BJ (cell line): ENCODE data around the gene NFYA. TPM values are rescaled to one million over a fixed set of nuclear protein-coding genes. Genes with fewer than 3 reads are reported as not detected.

Experiments
- CTCF ChIA-PET: fragments of 350-600 bp; formaldehyde crosslinking; extraction: SDS; loops from one replicate; lab custom pipeline; 2021; ENCODE audit warnings: antibody characterized with exemption, inconsistent platforms; lab: Yijun Ruan, JAX
- POLR2A ChIA-PET: fragments of 300-600 bp; sonication (Branson Sonifier 250); formaldehyde crosslinking; extraction: SDS; loops from one replicate; lab custom pipeline; 2021; ENCODE audit warnings: antibody characterized with exemption; lab: Charles Lee
- DNase-seq: peaks from one replicate; pipeline ENCODE4 v3.0.0-alpha.2; 2011; ENCODE audit warnings: low read depth
- H3K27me3 ChIP-seq: 2 replicates; pipeline ENCODE4 v1.6.0; 2011; ENCODE audit warnings: low read length; ENCODE audit not compliant: control insufficient read depth, insufficient read depth
- H3K36me3 ChIP-seq: 2 replicates; pipeline ENCODE4 v1.5.1; 2011; ENCODE audit warnings: low read length; ENCODE audit not compliant: control insufficient read depth, insufficient read depth
- H3K4me3 ChIP-seq: 2 replicates; pipeline ENCODE4 v1.5.1; 2011; ENCODE audit warnings: low read depth, mild to moderate bottlenecking, control low read depth, low read length
- polyA plus RNA-seq: library from polyadenylated mRNA; depleted of rRNA; stranded (reverse); fragments of >200 nt; gene quantifications from 2 replicates; pipeline ENCODE4 v1.2.3, GENCODE V29; 2011
- TF ChIP-seq, protein P1 (sequence below): IDR thresholded peaks from 2 replicates; pipeline ENCODE4 v1.5.1; 2011; ENCODE audit warnings: low read depth, mild to moderate bottlenecking, control low read depth, inconsistent platforms, low read length, moderate library complexity; ENCODE audit not compliant: insufficient read depth

Gene NFYA
- polyA plus RNA-seq, 1 experiment = 7.6 TPM

DNA sequence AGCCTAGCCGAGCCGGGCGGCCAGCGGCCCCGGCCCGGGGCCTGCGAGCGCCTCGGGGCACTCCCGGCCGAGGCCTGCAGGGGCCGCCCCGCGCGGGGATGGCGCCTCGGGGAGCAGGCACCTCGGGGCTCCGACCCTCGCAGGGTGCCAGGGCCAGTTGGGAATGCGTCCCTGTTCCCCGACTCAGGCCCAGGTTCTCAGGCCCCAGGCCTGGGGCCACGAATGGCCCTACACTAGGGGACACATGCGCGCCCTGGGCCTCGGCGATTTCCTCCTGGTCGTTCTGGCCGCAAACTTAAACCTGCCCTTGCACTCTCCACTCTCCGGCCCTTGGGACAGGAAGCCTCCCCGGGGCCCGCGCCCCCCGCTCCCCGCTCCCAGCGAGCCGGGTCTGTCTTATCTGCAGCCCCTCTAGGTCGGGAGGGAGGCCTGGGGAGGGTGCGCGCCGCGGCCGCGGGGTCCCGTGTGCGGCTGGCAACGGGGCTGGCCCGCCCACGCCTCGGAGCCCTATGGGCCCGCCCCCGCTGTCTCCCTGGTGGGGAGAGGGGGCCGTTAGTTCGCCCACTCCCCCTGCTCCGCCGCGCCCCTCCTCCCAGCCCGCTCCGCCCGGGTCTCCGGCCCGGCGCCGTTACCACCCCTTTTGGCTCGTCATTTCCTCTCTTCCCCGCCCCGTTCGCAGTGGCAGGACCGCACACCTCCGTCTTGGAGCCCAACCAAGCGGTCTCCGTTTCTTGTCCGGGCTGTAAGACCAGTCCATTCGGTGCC is 611 bp downstream of the NFYA start:
- ChIA-PET POLR2A (no interaction called here), CTCF (interaction anchor here (0.6 kb wide), 1 partner anchor 1237 kb away, joined by 4 read pairs; no protein-coding TSS in a partner anchor)
- no peak for DNase-seq
- H3K36me3 ChIP-seq = no peaks in the 10 kb centered on the region
- peak overlapping the region; percentile 92 for H3K4me3 ChIP-seq
- TF ChIP-seq, protein P1, sequence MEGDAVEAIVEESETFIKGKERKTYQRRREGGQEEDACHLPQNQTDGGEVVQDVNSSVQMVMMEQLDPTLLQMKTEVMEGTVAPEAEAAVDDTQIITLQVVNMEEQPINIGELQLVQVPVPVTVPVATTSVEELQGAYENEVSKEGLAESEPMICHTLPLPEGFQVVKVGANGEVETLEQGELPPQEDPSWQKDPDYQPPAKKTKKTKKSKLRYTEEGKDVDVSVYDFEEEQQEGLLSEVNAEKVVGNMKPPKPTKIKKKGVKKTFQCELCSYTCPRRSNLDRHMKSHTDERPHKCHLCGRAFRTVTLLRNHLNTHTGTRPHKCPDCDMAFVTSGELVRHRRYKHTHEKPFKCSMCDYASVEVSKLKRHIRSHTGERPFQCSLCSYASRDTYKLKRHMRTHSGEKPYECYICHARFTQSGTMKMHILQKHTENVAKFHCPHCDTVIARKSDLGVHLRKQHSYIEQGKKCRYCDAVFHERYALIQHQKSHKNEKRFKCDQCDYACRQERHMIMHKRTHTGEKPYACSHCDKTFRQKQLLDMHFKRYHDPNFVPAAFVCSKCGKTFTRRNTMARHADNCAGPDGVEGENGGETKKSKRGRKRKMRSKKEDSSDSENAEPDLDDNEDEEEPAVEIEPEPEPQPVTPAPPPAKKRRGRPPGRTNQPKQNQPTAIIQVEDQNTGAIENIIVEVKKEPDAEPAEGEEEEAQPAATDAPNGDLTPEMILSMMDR = peak; percentile 25; the same call in 1 of the 2 replicates
- no peaks in the 10 kb centered on the region for H3K27me3 ChIP-seq

DNA sequence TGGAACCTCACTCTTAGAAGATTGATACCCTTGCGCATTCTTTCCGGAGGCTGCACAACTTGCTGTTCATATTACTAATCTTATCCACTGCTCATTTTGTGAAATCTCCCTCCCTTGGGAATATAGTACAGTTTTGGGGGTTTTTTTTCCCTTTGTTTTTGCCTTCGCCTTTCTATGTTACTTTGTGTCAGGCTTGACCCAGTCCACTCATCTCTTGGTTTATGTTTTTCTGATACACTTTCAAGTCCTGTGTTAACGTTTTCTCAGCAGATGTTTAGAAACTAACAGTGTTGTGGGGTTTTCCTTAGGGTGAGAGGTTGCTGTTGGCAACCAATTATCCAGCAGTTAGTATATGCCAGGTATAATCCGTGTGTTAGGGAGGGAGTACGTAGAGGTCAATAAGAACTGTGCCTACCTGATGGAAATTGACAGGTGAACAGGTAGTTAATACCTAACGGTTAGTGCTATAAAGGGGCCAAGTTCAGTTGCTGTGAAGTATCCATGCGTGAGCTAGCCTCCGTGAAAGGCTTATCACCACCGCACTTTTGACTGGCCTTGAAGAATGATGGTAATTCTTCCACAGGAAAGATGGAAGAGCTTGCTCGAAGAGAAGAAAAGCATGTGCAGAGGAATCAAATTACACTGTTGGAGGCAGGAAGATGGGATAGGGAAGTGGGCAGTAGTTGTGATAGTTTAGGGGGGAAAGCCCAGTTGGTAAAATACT is 1.4 kb downstream of the NFYA start:
- DNase-seq = no peak
- TF ChIP-seq, protein P1 = no peak
- H3K4me3 ChIP-seq = peak overlapping the region; percentile 92
- ChIA-PET CTCF (interaction anchor here (0.7 to 1.1 kb wide), 2 partner anchors 52 to 246 kb away, joined by 3 read pairs; no protein-coding TSS in a partner anchor), POLR2A (no interaction called here)
- H3K27me3 ChIP-seq = no peaks in the 10 kb centered on the region
- H3K36me3 ChIP-seq = no peaks in the 10 kb centered on the region

DNA sequence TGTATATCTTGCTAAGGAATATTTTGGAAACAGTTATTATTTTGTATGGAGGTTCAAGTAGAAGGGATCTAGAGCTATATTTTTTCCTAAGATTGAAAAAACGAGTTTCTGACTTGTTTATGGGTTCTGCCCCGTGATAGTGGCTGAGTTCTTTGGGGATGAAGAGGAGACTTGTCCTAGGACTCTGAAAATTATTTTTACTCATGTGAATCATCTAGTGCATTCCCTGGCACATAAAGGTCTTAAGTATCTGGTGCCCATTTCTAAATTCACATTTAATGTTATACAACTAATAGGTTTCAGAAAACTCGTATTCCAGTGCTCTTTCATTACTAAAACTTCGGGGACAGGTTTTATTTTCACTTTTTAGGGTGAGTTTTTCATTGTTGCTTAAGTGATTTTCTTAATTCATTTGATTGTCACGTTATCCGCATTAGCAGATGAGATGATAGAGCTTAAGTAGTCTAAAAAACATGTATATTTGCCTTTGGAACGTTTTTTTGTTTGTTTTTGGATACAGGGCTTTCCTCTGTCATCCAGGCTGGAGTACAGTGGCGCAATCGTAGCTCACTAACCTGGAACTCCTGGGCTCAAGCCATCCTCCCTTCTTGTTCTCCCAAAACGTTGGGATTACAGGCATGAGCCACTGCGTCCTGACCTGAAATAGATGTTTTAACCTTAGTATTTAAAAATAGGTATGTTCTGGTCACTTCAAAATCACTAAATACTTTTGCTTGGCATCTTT is 2.1 kb downstream of the NFYA start:
- H3K27me3 ChIP-seq = no peaks in the 10 kb centered on the region
- TF ChIP-seq, protein P1 = no peak
- no peaks in the 10 kb centered on the region for H3K36me3 ChIP-seq
- no peak for DNase-seq
- H3K4me3 ChIP-seq = peak overlapping the region; percentile 92
- ChIA-PET POLR2A (no interaction called here), CTCF (interaction anchor here (1.1 kb wide), 1 partner anchor 52 kb away, joined by 3 read pairs; no protein-coding TSS in a partner anchor)

DNA sequence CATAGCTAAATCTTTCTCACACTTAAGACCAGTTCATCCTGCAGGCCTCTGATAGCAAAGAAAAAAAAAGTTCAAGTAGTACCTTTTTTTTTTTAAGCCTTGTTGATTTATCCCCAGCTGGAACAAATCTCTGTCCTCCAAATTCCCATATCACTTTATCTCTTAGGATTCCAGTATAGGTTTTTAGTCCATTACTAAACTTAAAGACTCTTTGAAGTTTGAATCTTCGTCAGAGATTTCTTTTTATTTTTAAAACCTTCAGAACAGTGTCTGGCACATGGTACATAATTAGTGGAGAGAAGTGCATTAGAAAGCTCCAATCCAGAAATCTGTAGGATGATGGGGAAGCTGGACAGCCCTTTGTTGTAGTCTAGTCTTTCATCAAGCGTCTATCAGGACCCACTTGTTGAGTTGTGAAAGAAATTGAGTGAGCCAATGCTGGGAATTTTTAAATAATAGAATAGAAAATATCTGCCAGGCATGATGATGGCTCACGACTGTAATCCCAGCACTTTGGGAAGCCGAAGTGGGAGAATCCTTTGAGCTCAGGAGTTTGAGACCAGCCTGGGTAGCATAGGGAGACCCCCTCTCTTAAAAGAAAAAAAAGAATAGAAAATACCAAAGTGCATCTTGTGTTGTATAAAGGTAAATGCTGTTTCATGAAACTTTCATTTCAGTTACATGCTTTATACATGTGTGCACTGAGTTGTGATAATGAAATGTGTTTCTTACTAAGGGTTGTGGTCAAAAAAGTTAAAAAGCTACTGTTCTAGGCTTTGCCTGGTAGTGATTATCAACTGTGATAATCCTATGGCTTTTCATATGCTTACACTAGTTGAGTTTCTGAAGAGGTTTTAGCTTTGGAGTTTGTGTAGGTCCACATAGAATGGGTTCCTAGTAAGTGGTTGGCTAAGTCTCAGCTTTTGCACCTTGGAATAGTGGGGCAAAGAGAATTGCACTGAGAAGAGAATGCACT is 3.2 kb downstream of the NFYA start:
- ChIA-PET CTCF (interaction anchor here (0.6 to 1.3 kb wide), 5 partner anchors 16 to 107 kb away, joined by 3 to 6 read pairs (median 3); no protein-coding TSS in a partner anchor), POLR2A (no interaction called here)
- DNase-seq = no peak
- Histone ChIP-seq H3K4me3 (no peak overlapping the region), H3K36me3 (peaks cover 3% of the 10 kb centered on the region), H3K27me3 (no peaks in the 10 kb centered on the region)
- TF ChIP-seq, protein P1 = no peak
